NCI-H2196 (cell line): ENCODE measurements around the gene OR6B3.
A peak's percentile ranks its signal among the peaks of the same experiment; 100 is the strongest.
"Not testable (repeated sequence)": the region's sequence is repeated elsewhere in the genome, so short reads cannot be mapped to it uniquely, and the experiment has no call there.

Experiments used
- DNase-seq: peaks from one replicate; lab custom pipeline; 2025; ENCODE audit not compliant: unreplicated experiment; lab: John Stamatoyannopoulos, UW

The OR6B3 gene

DNA sequence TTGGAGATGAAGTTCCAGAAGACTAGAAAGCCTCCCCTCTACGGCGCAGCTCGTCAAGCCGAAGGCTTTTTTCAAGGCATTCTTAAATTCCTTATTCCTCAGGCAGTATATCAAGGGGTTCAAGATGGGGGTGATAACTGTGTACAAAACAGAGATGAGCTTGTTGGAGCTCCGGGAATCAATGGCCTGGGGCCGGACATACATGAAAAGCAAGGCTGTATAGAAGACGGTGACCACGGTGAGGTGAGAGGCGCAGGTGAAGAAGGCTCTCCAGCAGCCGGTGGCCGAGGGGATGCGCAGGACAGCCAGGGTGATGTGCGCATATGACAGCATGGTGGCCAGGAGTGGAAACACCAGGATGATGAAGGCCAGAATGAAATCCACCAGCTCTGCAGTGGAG is 8.2 kb downstream of the OR6B3 start:
- DNase-seq, result no peak

DNA sequence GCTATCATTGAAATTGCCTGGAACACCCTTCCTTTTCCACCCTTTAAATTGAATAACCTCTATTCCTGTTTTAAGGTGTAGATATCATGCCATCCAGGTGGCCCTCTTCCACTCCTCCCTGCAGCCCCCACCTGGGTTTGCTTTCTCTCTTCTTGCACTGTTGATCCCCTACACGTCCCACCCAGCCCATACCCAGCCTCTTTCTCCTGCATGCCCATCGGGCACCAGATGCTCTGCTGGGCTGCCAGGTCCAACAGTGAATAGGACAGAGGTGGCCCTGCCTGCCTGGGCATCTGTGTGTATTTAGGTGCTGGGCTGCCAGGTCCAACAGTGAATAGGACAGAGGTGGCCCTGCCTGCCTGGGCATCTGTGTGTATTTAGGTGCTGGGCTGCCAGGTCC is 9.2 kb downstream of the OR6B3 start:
- DNase-seq, result not testable (repeated sequence)

DNA sequence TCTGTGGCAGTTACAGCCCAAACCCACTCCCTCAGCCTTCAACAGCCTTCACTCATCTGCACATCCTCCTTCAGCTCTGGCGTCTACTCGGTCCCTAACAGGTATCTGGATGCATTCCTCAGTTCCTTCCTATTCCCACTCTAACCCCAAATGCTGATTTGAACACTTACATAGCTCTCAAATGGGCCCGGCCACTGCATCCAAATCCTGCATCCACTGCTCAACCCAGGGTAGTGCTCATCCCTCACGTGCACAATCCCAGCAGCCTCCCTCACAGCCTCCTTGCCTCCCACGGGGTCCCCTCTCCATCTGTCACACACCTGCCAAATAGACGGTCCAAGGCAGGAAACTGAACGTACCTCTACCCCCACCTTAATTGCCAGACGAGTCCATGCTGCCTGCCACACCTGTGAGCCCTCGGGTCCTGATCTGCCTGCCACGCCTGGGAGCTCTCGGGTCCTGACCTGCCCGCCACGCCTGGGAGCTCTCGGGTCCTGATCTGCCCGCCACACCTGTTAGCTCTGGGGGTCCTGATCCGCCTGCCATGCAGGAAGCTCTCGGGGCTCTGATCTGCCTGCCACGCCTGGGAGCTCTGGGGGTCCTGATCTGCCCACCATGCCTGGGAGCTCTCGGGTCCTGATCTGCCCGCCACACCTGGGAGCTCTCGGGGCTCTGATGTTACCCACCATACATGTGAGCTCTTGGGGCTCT is 9.9 kb downstream of the OR6B3 start:
- no peak for DNase-seq

GRCh38 chr2:240042740-240043139 is 10.6 kb downstream of the OR6B3 start:
- no peak for DNase-seq

DNA sequence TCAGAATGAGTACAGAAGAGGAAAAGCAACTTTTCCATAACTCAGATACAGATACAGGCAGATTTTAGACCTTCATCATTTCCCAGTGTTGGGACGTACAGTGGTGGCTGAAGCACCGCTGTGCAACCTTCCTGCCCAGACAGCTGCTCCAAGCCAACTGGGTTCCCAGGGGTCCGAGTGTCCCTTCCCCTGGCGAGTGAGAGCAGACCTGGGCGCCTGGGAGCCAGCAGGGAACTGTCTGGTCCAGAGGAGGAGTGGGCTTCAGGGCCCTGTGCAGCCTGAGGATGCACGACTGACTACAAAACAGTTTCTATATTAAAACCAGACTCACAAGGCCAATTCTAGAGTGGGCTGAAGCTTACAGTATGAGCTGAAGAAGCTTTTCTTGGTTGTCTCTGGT is 12.0 kb downstream of the OR6B3 start:
- no peak for DNase-seq

DNA sequence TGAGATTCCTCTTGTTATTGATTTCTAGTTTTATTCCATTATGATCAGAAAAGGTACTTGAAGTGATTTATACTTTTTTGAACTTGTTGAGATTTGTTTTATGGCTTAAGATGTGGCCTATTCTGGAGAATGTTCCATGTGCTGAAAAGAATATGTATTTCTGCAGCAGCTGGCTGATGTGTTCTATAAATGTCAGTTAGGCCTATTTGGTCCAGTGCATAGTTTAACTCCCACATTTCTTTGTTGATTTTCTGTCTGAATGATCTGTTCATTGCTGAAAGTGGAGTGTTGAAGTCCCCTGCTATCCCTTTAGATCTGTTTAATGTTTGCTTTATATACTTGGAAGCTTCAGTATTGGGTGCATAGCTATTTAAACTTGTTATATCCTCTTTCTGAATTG is 16.0 kb downstream of the OR6B3 start:
- DNase-seq, result no peak

DNA sequence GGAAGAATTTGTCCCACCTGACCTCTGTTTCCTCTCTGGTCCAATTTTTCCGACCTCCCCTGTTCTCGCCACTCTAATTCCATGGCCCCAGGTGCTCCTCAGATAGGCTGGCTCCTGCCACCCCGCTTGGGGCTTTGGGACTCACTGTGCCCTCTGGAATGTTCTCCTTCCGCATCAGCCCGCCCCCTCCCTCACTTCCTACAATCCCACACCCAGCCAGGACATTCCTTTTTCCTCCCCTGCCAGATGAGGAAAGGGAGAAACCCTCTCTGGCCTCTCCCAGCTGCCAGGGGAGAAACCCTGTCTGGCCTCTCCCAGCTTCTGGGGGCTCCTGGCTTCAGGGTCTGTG is 20.0 kb downstream of the OR6B3 start:
- no peak for DNase-seq

GRCh38 chr2:240032406-240033329 is 20.7 kb downstream of the OR6B3 start:
- DNase-seq, result no peak

DNA sequence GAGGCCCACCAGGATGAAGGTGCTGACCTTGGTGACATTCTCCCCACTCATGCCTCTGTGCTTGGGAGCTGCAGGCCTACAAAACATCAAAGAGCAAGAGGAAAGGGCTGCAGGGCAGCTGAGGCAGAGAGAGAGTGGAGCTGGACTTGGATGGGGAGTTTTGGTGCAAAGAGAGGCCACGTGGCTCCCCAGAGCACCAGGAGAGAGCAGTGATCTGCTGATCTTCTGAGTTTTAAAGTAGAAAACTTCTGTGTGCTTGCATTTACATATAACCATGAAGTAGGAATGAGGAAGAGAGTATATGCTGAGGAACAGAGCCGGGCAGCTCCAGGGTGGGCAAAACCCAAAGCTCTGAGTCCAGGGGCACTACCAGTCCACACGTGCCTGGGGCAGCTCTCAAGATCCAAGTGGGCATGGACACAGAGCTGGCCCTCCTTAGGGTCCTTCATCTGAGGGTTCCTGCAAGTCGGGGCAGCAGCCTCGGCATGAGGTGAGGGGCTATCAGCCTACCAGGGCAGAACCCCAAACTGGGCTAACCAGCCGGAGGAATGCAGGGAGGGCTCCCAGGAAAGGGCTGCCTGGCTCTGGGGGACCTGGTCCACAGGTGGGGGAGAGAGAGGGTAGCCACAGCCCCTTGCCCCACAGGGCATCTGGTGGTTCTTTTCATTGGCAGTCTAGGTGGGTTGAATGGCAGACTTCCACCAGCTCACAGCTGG is 22.8 kb downstream of the OR6B3 start, which contains the start of gene OR6B2:
Gene OR6B2, minus strand, starts transcription at position 51 of the 716 bp plus-strand sequence. Its CDS starts 0 bp downstream, at position 51.
- DNase-seq, result no peak

DNA sequence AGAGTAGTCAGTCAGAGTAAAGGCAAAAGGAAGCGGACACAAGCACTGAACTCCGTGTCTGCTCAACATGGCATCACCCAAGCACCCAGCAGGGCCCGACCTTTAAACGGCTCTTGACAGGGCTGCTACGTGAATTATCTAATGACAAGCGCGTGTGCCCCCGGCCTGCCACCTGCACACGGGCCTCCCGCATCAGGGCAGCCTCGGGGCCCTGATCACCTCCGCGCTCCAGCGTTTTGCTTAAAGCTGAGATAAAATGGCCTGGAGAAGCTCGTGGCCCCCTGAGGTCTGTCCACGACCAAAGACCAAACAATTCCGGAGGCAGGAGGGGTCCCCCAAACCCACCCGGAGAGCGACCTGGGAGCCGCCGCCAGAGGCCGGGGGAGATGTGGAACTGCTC is 28.6 kb downstream of the OR6B3 start:
- no peak for DNase-seq

DNA sequence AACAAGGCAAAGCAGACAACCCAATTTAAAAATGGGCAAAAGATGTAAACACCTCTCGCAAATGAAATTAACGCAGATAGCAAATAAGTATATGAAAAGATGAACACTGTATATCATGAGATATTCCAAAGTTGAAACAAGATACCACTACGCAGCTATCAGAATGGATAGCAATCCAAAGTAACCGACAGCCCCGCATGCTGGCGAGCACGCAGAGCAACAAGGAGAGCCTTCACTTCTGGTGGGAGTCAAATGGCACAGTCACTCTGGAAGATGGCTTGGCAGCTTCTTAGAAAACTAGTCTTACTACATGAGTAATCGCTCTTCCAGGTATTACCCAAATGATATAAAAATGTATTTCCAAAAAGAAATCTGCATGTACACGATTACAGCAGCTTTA is 29.5 kb downstream of the OR6B3 start:
- DNase-seq, result no peak

DNA sequence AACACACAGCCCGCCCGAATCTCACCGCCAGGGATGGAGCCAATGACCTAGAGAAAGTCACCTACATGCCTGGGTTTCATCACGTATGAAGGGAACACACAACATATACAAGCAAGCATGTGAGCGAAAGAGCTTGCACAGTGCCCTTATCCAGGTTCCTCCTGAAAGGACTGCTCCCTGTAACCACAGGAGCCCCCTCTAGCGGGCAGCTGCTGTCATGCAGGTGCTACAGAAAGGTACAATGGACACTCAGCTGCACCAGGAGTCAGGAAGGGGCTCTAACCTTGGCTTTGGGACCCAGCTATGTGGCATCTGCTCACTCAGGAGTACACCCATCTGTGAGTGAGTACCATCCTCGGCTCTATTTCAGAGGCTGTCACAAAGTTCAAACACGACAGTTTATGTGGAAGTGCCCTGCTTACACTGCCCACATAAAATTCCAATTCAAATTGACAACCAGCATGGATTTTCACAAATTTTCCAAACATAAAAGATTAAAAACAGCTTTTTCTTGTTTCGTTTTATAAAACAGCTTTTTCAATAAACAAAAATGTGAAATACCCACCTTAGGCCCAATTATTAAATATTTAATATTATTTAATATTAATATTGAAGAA is 31.7 kb downstream of the OR6B3 start:
- DNase-seq, result peak; percentile 78

- no peak for DNase-seq
These were observed 35.1 kb downstream of the OR6B3 start for GRCh38 chr2:240018071-240018750.

GRCh38 chr2:240014327-240014726 is 39.0 kb downstream of the OR6B3 start:
- no peak for DNase-seq

DNA sequence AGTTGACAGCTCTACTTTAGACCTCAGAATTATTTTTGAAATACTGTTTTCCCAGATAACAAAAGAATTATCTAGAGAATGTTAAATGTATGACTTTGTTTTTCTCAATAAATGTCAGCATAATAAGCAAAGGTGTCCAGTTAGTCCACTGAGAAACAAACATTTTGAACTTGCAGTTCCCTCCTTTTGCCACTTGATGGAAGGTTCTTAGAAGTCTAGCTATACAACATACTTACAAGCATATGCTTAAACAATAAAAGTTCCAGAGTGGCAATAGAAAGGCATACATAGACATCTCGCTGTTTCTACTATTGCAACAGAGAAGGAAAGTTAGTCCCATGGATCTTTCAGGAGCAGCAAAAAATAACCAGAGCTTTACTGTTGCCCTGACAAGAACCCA is 40.0 kb downstream of the OR6B3 start:
- DNase-seq, result no peak

DNA sequence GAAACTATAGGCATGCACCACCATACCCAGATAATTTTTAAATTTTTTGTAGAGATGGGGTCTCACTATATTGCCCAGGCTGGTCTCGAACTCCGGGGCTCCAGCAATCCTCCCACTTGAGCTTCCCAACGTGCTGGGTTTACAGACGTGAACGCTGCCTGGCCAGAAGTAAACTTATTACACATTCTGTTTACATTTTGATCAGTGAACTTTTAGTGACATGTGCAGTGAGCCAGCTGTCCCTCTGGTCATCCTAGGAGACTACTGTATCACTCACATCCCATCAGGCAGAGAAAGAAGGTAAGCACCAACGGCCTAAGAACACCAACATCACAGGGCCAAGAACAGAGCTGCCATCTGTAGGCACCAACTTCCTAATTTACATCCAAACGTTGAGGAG is 50.3 kb downstream of the OR6B3 start:
- DNase-seq, result no peak

DNA sequence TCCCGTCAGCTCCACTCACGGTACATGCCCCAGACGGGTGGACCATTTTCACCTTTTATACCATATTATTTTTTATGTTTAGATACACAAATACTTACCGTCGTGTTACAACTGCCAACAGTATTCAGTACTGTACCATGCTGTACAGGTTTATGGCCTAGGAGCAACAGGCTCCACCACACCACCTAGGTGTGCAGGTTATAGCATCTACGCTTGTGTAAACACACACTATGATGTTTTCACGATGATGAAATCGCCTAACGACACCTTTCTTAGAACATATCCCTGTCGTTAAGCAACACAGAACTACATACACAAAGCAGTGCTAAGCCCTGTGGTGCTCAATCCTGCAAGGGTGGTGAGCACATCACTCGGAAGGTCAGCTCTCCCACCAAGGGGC is 52.6 kb downstream of the OR6B3 start:
- no peak for DNase-seq

- no peak for DNase-seq
These were observed 55.5 kb downstream of the OR6B3 start for GRCh38 chr2:239997686-239998409.
